HepG2 (cell line): ENCODE results near the gene SERPINA9. TPM values are rescaled to one million over a fixed set of nuclear protein-coding genes. Genes with fewer than 3 reads are reported as not detected.
A peak's percentile ranks its signal among the peaks of the same experiment; 100 is the strongest.

ENCODE experiments used
- CENPT ChIP-seq: sonication (generic); formaldehyde crosslinking; IDR thresholded peaks from 2 replicates; pipeline ENCODE4 v1.8.0; 2022; ENCODE audit warnings: low read depth, mild to moderate bottlenecking, moderate library complexity, missing genetic modification reagents
- DPF2 ChIP-seq: sonication (generic); formaldehyde crosslinking; IDR thresholded peaks from 2 replicates; pipeline ENCODE4 v1.4.0; 2020; ENCODE audit warnings: mild to moderate bottlenecking, low read depth, missing genetic modification reagents, borderline replicate concordance
- HHEX ChIP-seq: IDR thresholded peaks from 2 replicates; pipeline ENCODE4 v1.6.1; 2016; ENCODE audit warnings: control low read depth
- POGZ ChIP-seq: sonication (generic); formaldehyde crosslinking; IDR thresholded peaks from 2 replicates; pipeline ENCODE4 v1.4.0; 2020; ENCODE audit warnings: mild to moderate bottlenecking, missing genetic modification reagents
- RCOR2 ChIP-seq: IDR thresholded peaks from 2 replicates; pipeline ENCODE4 v1.6.1; 2016; ENCODE audit warnings: missing biosample characterization, missing genetic modification reagents
- TRIM22 ChIP-seq: fragments of 450-650 bp; IDR thresholded peaks from 2 replicates; pipeline ENCODE4 v1.6.1; 2017
- YEATS4 ChIP-seq: sonication (generic); formaldehyde crosslinking; IDR thresholded peaks from 2 replicates; pipeline ENCODE4 v1.4.0; 2020; ENCODE audit warnings: missing genetic modification reagents, borderline replicate concordance
- ZBTB42 ChIP-seq: sonication (generic); formaldehyde crosslinking; IDR thresholded peaks from 2 replicates; pipeline ENCODE4 v1.5.0; 2020; ENCODE audit warnings: mild to moderate bottlenecking, missing genetic modification reagents
- ZNF33A ChIP-seq: sonication (generic); formaldehyde crosslinking; IDR thresholded peaks from 2 replicates; pipeline ENCODE4 v1.5.1; 2020; ENCODE audit warnings: missing genetic modification reagents, mild to moderate bottlenecking, moderate library complexity, borderline replicate concordance
- ZNF432 ChIP-seq: sonication (generic); formaldehyde crosslinking; IDR thresholded peaks from 2 replicates; pipeline ENCODE4 v1.5.0; 2020; ENCODE audit warnings: missing genetic modification reagents, mild to moderate bottlenecking, borderline replicate concordance
- ZNF891 ChIP-seq: sonication (generic); formaldehyde crosslinking; IDR thresholded peaks from 2 replicates; pipeline ENCODE4 v1.5.0; 2020; ENCODE audit warnings: mild to moderate bottlenecking, missing genetic modification reagents
- polyA plus RNA-seq, 8 experiments: library from polyadenylated mRNA; depleted of rRNA in 3 of 8; stranded (reverse) in 7 of 8; unstranded in 1 of 8; fragments of >200 nt; fragmentation: Illumina TruSeq in 4 of 8; extraction: Trizol in 4 of 8; gene quantifications; 2 replicates each; pipeline versions ENCODE4 v1.2.1 to v1.2.3, GENCODE V29; 2011 to 2016; ENCODE audit warnings: low read depth in 4 of 8, missing spikeins in 1 of 8, mixed read lengths in 1 of 8; ENCODE audit not compliant: insufficient read depth in 1 of 8
- total RNA-seq, 5 experiments: library from RNA; depleted of rRNA; stranded (reverse); fragments of >200 nt; fragmentation: Illumina TruSeq; extraction: Trizol; gene quantifications; 2 replicates each; pipeline ENCODE4 v1.2.3, GENCODE V29; 2016; ENCODE audit warnings: low read depth in 1 of 5
- TF ChIP-seq, protein P1 (sequence below): sonication (generic); formaldehyde crosslinking; IDR thresholded peaks from 2 replicates; pipeline ENCODE4 v1.4.0; 2020; ENCODE audit warnings: missing genetic modification reagents, mild to moderate bottlenecking, borderline replicate concordance
- TF ChIP-seq, protein P2 (sequence below): sonication (generic); formaldehyde crosslinking; IDR thresholded peaks from 2 replicates; pipeline ENCODE4 v1.4.0; 2020; ENCODE audit warnings: missing genetic modification reagents
- TF ChIP-seq, protein P3 (sequence below): sonication (generic); formaldehyde crosslinking; IDR thresholded peaks from 2 replicates; pipeline ENCODE4 v1.4.0; 2020; ENCODE audit warnings: low read depth, missing genetic modification reagents
- TF ChIP-seq, protein P4 (sequence below): sonication (generic); formaldehyde crosslinking; IDR thresholded peaks from 2 replicates; pipeline ENCODE4 v1.5.1; 2020; ENCODE audit warnings: mild to moderate bottlenecking, moderate library complexity, missing genetic modification reagents

Gene SERPINA9
- total and polyA plus RNA-seq, 2 of the 13 experiments (the other 11 are each of a cell fraction or from before 2014, with no cell fraction given): 0.21 TPM; not detected in 1

DNA sequence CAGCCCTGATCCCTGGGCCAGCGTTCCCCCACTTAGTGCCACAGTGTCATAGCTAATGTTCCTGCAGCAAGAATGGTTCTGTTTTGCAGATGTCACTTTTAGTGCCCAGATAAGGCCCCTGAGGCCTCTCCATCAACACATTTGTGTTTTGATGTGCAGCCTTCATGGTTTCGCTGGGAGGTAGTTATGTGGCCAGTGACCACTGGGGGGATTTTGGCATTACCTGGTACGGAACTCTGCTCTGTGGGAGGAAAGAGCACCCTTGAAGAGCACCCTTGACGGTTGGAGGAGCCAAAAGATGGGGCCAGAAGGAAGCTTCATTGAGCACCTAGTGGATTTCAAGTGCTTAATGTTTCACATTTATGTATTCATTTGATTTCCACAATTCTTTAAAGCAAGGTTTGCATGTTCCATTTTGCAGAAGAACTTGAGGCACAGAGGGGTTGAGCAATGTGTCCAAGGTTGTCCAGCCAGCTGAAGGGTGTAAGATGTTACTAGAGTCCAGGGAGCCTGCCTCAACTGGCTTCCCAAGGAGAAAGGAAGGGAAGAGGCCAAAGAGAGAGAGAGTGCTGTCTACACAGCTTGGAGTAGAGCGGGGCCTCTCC, 36.4 kb downstream of the SERPINA9 start (continued):
- TF ChIP-seq, protein P1, sequence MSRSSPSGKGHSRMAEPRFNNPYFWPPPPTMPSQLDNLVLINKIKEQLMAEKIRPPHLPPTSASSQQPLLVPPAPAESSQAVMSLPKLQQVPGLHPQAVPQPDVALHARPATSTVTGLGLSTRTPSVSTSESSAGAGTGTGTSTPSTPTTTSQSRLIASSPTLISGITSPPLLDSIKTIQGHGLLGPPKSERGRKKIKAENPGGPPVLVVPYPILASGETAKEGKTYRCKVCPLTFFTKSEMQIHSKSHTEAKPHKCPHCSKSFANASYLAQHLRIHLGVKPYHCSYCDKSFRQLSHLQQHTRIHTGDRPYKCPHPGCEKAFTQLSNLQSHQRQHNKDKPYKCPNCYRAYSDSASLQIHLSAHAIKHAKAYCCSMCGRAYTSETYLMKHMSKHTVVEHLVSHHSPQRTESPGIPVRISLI (CRISPR knock-in tag): no peak
- TF ChIP-seq, protein P2, sequence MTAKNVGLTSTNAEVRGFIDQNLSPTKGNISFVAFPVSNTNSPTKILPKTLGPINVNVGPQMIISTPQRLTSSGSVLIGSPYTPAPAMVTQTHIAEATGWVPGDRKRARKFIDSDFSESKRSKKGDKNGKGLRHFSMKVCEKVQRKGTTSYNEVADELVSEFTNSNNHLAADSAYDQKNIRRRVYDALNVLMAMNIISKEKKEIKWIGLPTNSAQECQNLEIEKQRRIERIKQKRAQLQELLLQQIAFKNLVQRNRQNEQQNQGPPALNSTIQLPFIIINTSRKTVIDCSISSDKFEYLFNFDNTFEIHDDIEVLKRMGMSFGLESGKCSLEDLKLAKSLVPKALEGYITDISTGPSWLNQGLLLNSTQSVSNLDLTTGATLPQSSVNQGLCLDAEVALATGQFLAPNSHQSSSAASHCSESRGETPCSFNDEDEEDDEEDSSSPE: no peak
- TF ChIP-seq, protein P3, sequence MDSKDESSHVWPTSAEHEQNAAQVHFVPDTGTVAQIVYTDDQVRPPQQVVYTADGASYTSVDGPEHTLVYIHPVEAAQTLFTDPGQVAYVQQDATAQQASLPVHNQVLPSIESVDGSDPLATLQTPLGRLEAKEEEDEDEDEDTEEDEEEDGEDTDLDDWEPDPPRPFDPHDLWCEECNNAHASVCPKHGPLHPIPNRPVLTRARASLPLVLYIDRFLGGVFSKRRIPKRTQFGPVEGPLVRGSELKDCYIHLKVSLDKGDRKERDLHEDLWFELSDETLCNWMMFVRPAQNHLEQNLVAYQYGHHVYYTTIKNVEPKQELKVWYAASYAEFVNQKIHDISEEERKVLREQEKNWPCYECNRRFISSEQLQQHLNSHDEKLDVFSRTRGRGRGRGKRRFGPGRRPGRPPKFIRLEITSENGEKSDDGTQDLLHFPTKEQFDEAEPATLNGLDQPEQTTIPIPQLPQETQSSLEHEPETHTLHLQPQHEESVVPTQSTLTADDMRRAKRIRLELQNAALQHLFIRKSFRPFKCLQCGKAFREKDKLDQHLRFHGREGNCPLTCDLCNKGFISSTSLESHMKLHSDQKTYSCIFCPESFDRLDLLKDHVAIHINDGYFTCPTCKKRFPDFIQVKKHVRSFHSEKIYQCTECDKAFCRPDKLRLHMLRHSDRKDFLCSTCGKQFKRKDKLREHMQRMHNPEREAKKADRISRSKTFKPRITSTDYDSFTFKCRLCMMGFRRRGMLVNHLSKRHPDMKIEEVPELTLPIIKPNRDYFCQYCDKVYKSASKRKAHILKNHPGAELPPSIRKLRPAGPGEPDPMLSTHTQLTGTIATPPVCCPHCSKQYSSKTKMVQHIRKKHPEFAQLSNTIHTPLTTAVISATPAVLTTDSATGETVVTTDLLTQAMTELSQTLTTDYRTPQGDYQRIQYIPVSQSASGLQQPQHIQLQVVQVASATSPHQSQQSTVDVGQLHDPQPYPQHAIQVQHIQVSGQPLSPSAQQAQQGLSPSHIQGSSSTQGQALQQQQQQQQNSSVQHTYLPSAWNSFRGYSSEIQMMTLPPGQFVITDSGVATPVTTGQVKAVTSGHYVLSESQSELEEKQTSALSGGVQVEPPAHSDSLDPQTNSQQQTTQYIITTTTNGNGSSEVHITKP (CRISPR knock-in tag): no peak
- TF ChIP-seq HHEX (CRISPR knock-in tag) (no peak), ZNF33A (CRISPR knock-in tag) (no peak), YEATS4 (CRISPR knock-in tag) (no peak), ZNF432 (CRISPR knock-in tag) (no peak), DPF2 (no peak), ZNF891 (CRISPR knock-in tag) (no peak), TRIM22 (no peak), ZBTB42 (CRISPR knock-in tag) (no peak), RCOR2 (CRISPR knock-in tag) (no peak), POGZ (no peak), CENPT (CRISPR knock-in tag) (no peak)
- TF ChIP-seq, protein P4, sequence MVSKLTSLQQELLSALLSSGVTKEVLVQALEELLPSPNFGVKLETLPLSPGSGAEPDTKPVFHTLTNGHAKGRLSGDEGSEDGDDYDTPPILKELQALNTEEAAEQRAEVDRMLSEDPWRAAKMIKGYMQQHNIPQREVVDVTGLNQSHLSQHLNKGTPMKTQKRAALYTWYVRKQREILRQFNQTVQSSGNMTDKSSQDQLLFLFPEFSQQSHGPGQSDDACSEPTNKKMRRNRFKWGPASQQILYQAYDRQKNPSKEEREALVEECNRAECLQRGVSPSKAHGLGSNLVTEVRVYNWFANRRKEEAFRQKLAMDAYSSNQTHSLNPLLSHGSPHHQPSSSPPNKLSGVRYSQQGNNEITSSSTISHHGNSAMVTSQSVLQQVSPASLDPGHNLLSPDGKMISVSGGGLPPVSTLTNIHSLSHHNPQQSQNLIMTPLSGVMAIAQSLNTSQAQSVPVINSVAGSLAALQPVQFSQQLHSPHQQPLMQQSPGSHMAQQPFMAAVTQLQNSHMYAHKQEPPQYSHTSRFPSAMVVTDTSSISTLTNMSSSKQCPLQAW (CRISPR knock-in tag): 0 out of 2 replicates have a peak, but pooled peaks have one; percentile 43
